H1 (cell line): ENCODE measurements around the gene TPRA1. TPM values are rescaled to one million over a fixed set of nuclear protein-coding genes. Genes with fewer than 3 reads are reported as not detected.

Experiments
- CTCF ChIA-PET: fragments of 300-600 bp; sonication (Branson Sonifier 250); formaldehyde crosslinking; loops from one replicate; lab custom pipeline; 2021; ENCODE audit not compliant: partially characterized antibody; lab: Charles Lee
- POLR2A ChIA-PET: fragments of 300-600 bp; sonication (Branson Sonifier 250); formaldehyde crosslinking; loops from one replicate; lab custom pipeline; 2021; ENCODE audit warnings: inconsistent platforms; ENCODE audit not compliant: partially characterized antibody; lab: Charles Lee
- DNase-seq, 2 experiments: peaks; one replicate each; pipeline versions ENCODE4 v3.0.0 to v3.0.0-alpha.2; 2010 to 2022; ENCODE audit warnings: low spot score in 2 of 2, low read depth in 1 of 2, mixed read lengths in 1 of 2
- FAIRE-seq: peaks from 2 replicates; lab custom pipeline; 2011; peaks lifted over from hg19 to GRCh38; lab: Jason Lieb, UNC
- H2AFZ ChIP-seq: 2 replicates; pipeline ENCODE4 v1.8.1; 2012; ENCODE audit warnings: low read length, inconsistent platforms
- H2AK5ac ChIP-seq: 2 replicates; pipeline ENCODE4 v1.6.1; 2013; ENCODE audit warnings: low read depth, low read length
- H2BK120ac ChIP-seq: replicated peaks from 2 replicates; pipeline ENCODE3; 2013; ENCODE audit warnings: low read depth, low read length, inconsistent platforms
- H2BK12ac ChIP-seq: 2 replicates; pipeline ENCODE4 v1.6.1; 2013; ENCODE audit warnings: low read depth, low read length
- H2BK15ac ChIP-seq: 2 replicates; pipeline ENCODE4 v1.6.1; 2013; ENCODE audit warnings: low read length
- H2BK20ac ChIP-seq: 2 replicates; pipeline ENCODE4 v1.6.1; 2013; ENCODE audit warnings: low read length
- H2BK5ac ChIP-seq: 2 replicates; pipeline ENCODE4 v1.6.1; 2013; ENCODE audit warnings: low read depth, low read length
- H3K14ac ChIP-seq: 2 replicates; pipeline ENCODE4 v1.6.1; 2013; ENCODE audit warnings: inconsistent platforms; ENCODE audit not compliant: insufficient read length
- H3K18ac ChIP-seq: 2 replicates; pipeline ENCODE4 v1.6.1; 2013; ENCODE audit warnings: low read length; ENCODE audit errors: extremely low read depth
- H3K23ac ChIP-seq: 2 replicates; pipeline ENCODE4 v1.6.1; 2013; ENCODE audit warnings: inconsistent platforms; ENCODE audit not compliant: insufficient read length
- H3K23me2 ChIP-seq: 2 replicates; pipeline ENCODE4 v1.6.1; 2013; ENCODE audit warnings: low read depth, low read length
- H3K27ac ChIP-seq: 2 replicates; pipeline ENCODE4 v1.6.1; 2011; ENCODE audit warnings: low read depth, low read length, inconsistent platforms
- H3K27me3 ChIP-seq, 4 experiments: replicated peaks in 1 of 4; 1 replicate in 1 of 4; 2 replicates in 3 of 4; pipeline versions ENCODE4 v1.6.1 to v1.8.1; 2011 to 2013; ENCODE audit warnings: low read length in 3 of 4, mild to moderate bottlenecking in 3 of 4, inconsistent platforms in 2 of 4, mixed read lengths in 2 of 4, moderate library complexity in 1 of 4; ENCODE audit not compliant: control insufficient read depth in 3 of 4, insufficient read depth in 3 of 4; ENCODE audit errors: extremely low read depth in 1 of 4
- H3K36me3 ChIP-seq, 4 experiments: 2 replicates each; pipeline versions ENCODE4 v1.6.1 to v1.8.1; 2011 to 2013; ENCODE audit warnings: mild to moderate bottlenecking in 4 of 4, low read length in 3 of 4, moderate library complexity in 2 of 4, control low read depth in 1 of 4, inconsistent platforms in 1 of 4; ENCODE audit not compliant: insufficient read depth in 4 of 4, control insufficient read depth in 2 of 4
- H3K4ac ChIP-seq: replicated peaks from 2 replicates; pipeline ENCODE3; 2013; ENCODE audit warnings: low read length, low read depth, mixed read lengths, inconsistent platforms; ENCODE audit not compliant: insufficient read length
- H3K4me1 ChIP-seq, 4 experiments: replicated peaks in 1 of 4; 1 replicate in 1 of 4; 2 replicates in 3 of 4; pipeline versions ENCODE4 v1.6.1 to v1.8.1; 2011 to 2013; ENCODE audit warnings: low read length in 3 of 4, inconsistent platforms in 2 of 4, mixed read lengths in 1 of 4; ENCODE audit not compliant: insufficient read depth in 4 of 4, control insufficient read depth in 3 of 4
- H3K4me2 ChIP-seq, 2 experiments: 2 replicates each; pipeline versions ENCODE4 v1.6.1 to v1.8.1; 2011 to 2013; ENCODE audit warnings: low read depth in 2 of 2, low read length in 2 of 2, control low read depth in 1 of 2, inconsistent platforms in 1 of 2, mild to moderate bottlenecking in 1 of 2; ENCODE audit not compliant: insufficient read depth in 1 of 2
- H3K4me3 ChIP-seq, 4 experiments: fragments of 200-600, 300-600 bp in 1 of 4; sonication (generic), shearing (Covaris generic), sonication (Bioruptor Twin) in 1 of 4; 2 replicates each; pipeline versions ENCODE4 v1.5.1 to v1.8.1; 2011 to 2016; ENCODE audit warnings: low read length in 4 of 4, low read depth in 3 of 4, control low read depth in 2 of 4, inconsistent platforms in 2 of 4, mild to moderate bottlenecking in 2 of 4, mixed read lengths in 1 of 4, moderate library complexity in 1 of 4; ENCODE audit not compliant: insufficient read depth in 2 of 4; ENCODE audit errors: extremely low read depth in 1 of 4
- H3K56ac ChIP-seq: replicated peaks from 2 replicates; pipeline ENCODE3; 2013; ENCODE audit warnings: low read depth, mild to moderate bottlenecking, mixed read lengths, low read length, inconsistent platforms; ENCODE audit not compliant: insufficient read length
- H3K79me1 ChIP-seq: 2 replicates; pipeline ENCODE4 v1.6.1; 2013; ENCODE audit warnings: low read depth, low read length, control low read depth
- H3K79me2 ChIP-seq, 2 experiments: 2 replicates each; pipeline versions ENCODE4 v1.6.1 to v1.8.1; 2012 to 2013; ENCODE audit warnings: low read length in 2 of 2, mild to moderate bottlenecking in 2 of 2, inconsistent platforms in 1 of 2; ENCODE audit not compliant: insufficient read depth in 2 of 2, control insufficient read depth in 1 of 2
- H3K9ac ChIP-seq, 4 experiments: replicated peaks in 1 of 4; 1 replicate in 1 of 4; 2 replicates in 3 of 4; pipeline versions ENCODE4 v1.6.1 to v1.8.1; 2011 to 2013; ENCODE audit warnings: low read depth in 3 of 4, low read length in 3 of 4, control low read depth in 2 of 4, mild to moderate bottlenecking in 2 of 4, moderate library complexity in 2 of 4, inconsistent platforms in 1 of 4; ENCODE audit errors: extremely low read depth in 1 of 4
- H3K9me3 ChIP-seq, 2 experiments: 2 replicates each; pipeline versions ENCODE4 v1.6.1 to v1.8.1; 2012 to 2013; ENCODE audit warnings: mild to moderate bottlenecking in 2 of 2, moderate library complexity in 2 of 2, control low read depth in 1 of 2, inconsistent platforms in 1 of 2, low read depth in 1 of 2, low read length in 1 of 2, mixed read lengths in 1 of 2; ENCODE audit not compliant: insufficient read depth in 2 of 2
- H4K20me1 ChIP-seq, 2 experiments: replicated peaks in 1 of 2; 2 replicates each; pipeline versions ENCODE3 to v1.8.1; 2011 to 2013; ENCODE audit warnings: inconsistent platforms in 2 of 2, low read length in 2 of 2, mild to moderate bottlenecking in 1 of 2; ENCODE audit not compliant: insufficient read depth in 2 of 2, control insufficient read depth in 1 of 2
- H4K5ac ChIP-seq: 2 replicates; pipeline ENCODE4 v1.6.1; 2013; ENCODE audit warnings: low read length, low read depth, mixed read lengths, inconsistent platforms; ENCODE audit not compliant: insufficient read length
- H4K8ac ChIP-seq: 2 replicates; pipeline ENCODE4 v1.8.0; 2013; ENCODE audit warnings: mild to moderate bottlenecking, moderate library complexity, low read length, inconsistent platforms; ENCODE audit not compliant: insufficient read depth; ENCODE audit errors: extremely low read depth
- H4K91ac ChIP-seq: replicated peaks from 2 replicates; pipeline ENCODE3; 2013; ENCODE audit warnings: low read length, mixed read lengths, inconsistent platforms; ENCODE audit not compliant: insufficient read length
- CHD1 ChIP-seq: IDR thresholded peaks from 2 replicates; pipeline ENCODE4 v1.6.1; 2012; ENCODE audit warnings: low read depth, low read length, improper control_type of control experiment
- GABPA ChIP-seq: IDR thresholded peaks from 2 replicates; pipeline ENCODE4 v1.6.1; 2011; ENCODE audit warnings: mild to moderate bottlenecking, low read length, moderate library complexity, borderline replicate concordance; ENCODE audit not compliant: insufficient read depth
- GTF2F1 ChIP-seq: IDR thresholded peaks from 2 replicates; pipeline ENCODE4 v1.6.1; 2012; ENCODE audit warnings: low read depth, low read length, improper control_type of control experiment, borderline replicate concordance
- POU5F1 ChIP-seq: IDR thresholded peaks from 2 replicates; pipeline ENCODE4 v1.6.1; 2011; ENCODE audit warnings: low read depth, mild to moderate bottlenecking, low read length, moderate library complexity
- RFX5 ChIP-seq: IDR thresholded peaks from 2 replicates; pipeline ENCODE4 v1.6.1; 2011; ENCODE audit warnings: low read depth, low read length, improper control_type of control experiment, borderline replicate concordance
- SAP30 ChIP-seq: fragments of 300-600 bp; sonication (generic); IDR thresholded peaks from 2 replicates; pipeline ENCODE4 v1.7.1; 2012; ENCODE audit warnings: low read length, moderate library complexity, mild to moderate bottlenecking, inconsistent platforms; ENCODE audit not compliant: insufficient read depth, insufficient replicate concordance
- SIX5 ChIP-seq: IDR thresholded peaks from 2 replicates; pipeline ENCODE4 v1.6.1; 2011; ENCODE audit warnings: mild to moderate bottlenecking, low read depth, low read length
- SP1 ChIP-seq: IDR thresholded peaks from 2 replicates; pipeline ENCODE4 v1.6.1; 2011; ENCODE audit warnings: low read depth, low read length
- SP2 ChIP-seq: IDR thresholded peaks from 2 replicates; pipeline ENCODE4 v1.6.1; 2012; ENCODE audit warnings: mild to moderate bottlenecking, low read length, inconsistent platforms
- SRF ChIP-seq: IDR thresholded peaks from 2 replicates; pipeline ENCODE4 v1.6.1; 2011; ENCODE audit warnings: mild to moderate bottlenecking, low read depth, low read length, moderate library complexity
- WGBS, 2 experiments: shearing (Covaris generic) in 1 of 2; methylation state at CpG; one replicate each; pipeline versions ENCODE4 v1.1.6 to v1.1.7; 2013 to 2015; ENCODE audit warnings: low lambda C conversion rate in 2 of 2, mixed read lengths in 2 of 2, inconsistent platforms in 1 of 2, low coverage in 1 of 2, missing lambda C conversion rate in 1 of 2; ENCODE audit not compliant: insufficient replicate concordance in 2 of 2, insufficient coverage in 1 of 2, insufficient read length in 1 of 2; ENCODE audit errors: extremely low coverage in 1 of 2, missing lambda C conversion rate in 1 of 2; 5-methylcytosine and 5-hydroxymethylcytosine counted together
- polyA plus RNA-seq, 7 experiments: library from polyadenylated mRNA; depleted of rRNA in 3 of 7; stranded (reverse) in 5 of 7; unstranded in 2 of 7; fragments of >200 nt in 5 of 7; fragments of 200-250 nt in 2 of 7; gene quantifications; 1 replicate in 5 of 7; 2 replicates in 1 of 7; 4 replicates in 1 of 7; pipeline versions ENCODE4 v1.2.1 to v1.2.3, GENCODE V29; 2011 to 2013; ENCODE audit warnings: missing spikeins in 2 of 7, mixed read lengths in 2 of 7
- total RNA-seq: library from RNA; stranded (reverse); fragmentation: NEBNext Ultra II Directional; extraction: Animal tissue kit (Norgen Biotek cat#: 25700); gene quantifications from 2 replicates; pipeline ENCODE4 v1.2.1, GENCODE V29; 2021

Gene TPRA1
- total and polyA plus RNA-seq, 2 of the 8 experiments (the other 6 are each of a cell fraction or from before 2014, with no cell fraction given), result 18.8 to 38.5 TPM

- no peak overlapping the region for H3K14ac ChIP-seq
- H3K18ac ChIP-seq, result no peak overlapping the region
- CTCF ChIA-PET, result interaction anchor here (0.7 to 2.2 kb wide), 2 partner anchors 13 to 17 kb away, joined by 3 to 4 read pairs; no protein-coding TSS in a partner anchor
- H4K5ac ChIP-seq, result no peak overlapping the region
- peaks cover 0 to 3% (median under 1%) of the 10 kb centered on the region in 4 experiments; a peak in 3 of 8 replicates for H3K36me3 ChIP-seq
- H2AK5ac ChIP-seq, result no peak overlapping the region
- no peak for FAIRE-seq
- no peak for DNase-seq
- H3K79me1 ChIP-seq, result no peaks in the 10 kb centered on the region; the same call in 1 of the 2 replicates
- TF ChIP-seq GABPA, result no peak
- no peak for TF ChIP-seq SAP30
- TF ChIP-seq SIX5, result no peak
- no peak for TF ChIP-seq GTF2F1
- no peak for TF ChIP-seq CHD1
- no peak for TF ChIP-seq POU5F1
- no peak for TF ChIP-seq SP1
- TF ChIP-seq SP2, result no peak
- TF ChIP-seq SRF, result no peak
- no peak for TF ChIP-seq RFX5
- no peak overlapping the region for H3K4me2 ChIP-seq
- H4K8ac ChIP-seq, result no peak overlapping the region
- H2BK120ac ChIP-seq, result no peak overlapping the region
- no peak overlapping the region for H3K56ac ChIP-seq
- 72% methylated on average over 2 of the region's 2 CpGs; no CpG with 5 or more reads in 1 of the 2 experiments for WGBS, 2 experiments
- H3K27me3 ChIP-seq, result no peaks in the 10 kb centered on the region
- no peak overlapping the region for H4K91ac ChIP-seq
- POLR2A ChIA-PET, result interaction anchor here (0.8 to 1.5 kb wide), 2 partner anchors 12 to 13 kb away, joined by 3 to 4 read pairs; partner anchors contain the start of gene TPRA1
- no peaks in the 10 kb centered on the region; the same call in 1 of the 2 replicates for H3K23me2 ChIP-seq
- H2AFZ ChIP-seq, result no peak overlapping the region
- no peak overlapping the region for H3K4ac ChIP-seq
- H2BK20ac ChIP-seq, result no peak overlapping the region
- H3K9me3 ChIP-seq, result no peaks in the 10 kb centered on the region
- no peak overlapping the region for H3K9ac ChIP-seq
- no peak overlapping the region for H3K23ac ChIP-seq
- no peak overlapping the region for H3K27ac ChIP-seq
- H4K20me1 ChIP-seq, result peaks cover 0 to 13% of the 10 kb centered on the region in 2 experiments
- H2BK5ac ChIP-seq, result no peak overlapping the region
- no peak overlapping the region for H2BK12ac ChIP-seq
- H3K79me2 ChIP-seq, result no peaks in the 10 kb centered on the region; a peak in 1 of 4 replicates
- H3K4me3 ChIP-seq, result no peak overlapping the region
- H2BK15ac ChIP-seq, result no peak overlapping the region
- H3K4me1 ChIP-seq, result peaks cover 0 to 3% (median 2%) of the 10 kb centered on the region in 4 experiments; a peak in 1 of 7 replicates
These were observed 12.4 kb downstream of the TPRA1 start for GRCh38 chr3:127578168-127578567.
